Lower leg skin (tissue), 3 donors: ENCODE results near the gene TP53.

Experiments
- POLR2A ChIP-seq, 2 donors: fragments of 450-650 bp; IDR thresholded peaks; one replicate each; pipeline ENCODE4 v1.6.1; 2016 to 2017; ENCODE audit warnings: antibody characterized with exemption in 2 of 2, mild to moderate bottlenecking in 1 of 2, moderate library complexity in 1 of 2
- TF ChIP-seq, protein P1 (sequence below), 3 donors: fragments of 450-650 bp; IDR thresholded peaks; one replicate each; pipeline ENCODE4 v1.5.1; 2016; ENCODE audit warnings: antibody characterized with exemption in 3 of 3, mild to moderate bottlenecking in 3 of 3, moderate library complexity in 2 of 3

DNA sequence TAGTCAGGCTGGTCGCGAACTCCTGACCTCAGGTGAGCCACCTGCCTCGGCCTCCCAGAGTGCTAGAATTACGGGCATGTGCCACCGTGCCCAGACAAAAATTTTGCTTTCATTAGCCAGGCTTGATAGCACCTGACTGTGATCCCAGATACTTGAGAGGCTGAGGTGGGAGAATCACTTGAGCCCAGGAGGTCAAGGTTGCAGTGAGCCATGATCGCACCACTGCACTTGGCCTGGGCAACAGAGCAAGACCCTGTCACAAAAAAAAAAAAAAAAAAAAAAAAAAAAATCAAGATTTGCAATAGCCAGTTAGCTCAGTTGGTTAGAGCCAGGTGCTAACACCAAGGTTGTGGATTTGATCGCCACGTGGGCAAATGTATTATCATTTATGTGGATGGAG is 66.5 kb downstream of the TP53 start:
- TF ChIP-seq, protein P1, sequence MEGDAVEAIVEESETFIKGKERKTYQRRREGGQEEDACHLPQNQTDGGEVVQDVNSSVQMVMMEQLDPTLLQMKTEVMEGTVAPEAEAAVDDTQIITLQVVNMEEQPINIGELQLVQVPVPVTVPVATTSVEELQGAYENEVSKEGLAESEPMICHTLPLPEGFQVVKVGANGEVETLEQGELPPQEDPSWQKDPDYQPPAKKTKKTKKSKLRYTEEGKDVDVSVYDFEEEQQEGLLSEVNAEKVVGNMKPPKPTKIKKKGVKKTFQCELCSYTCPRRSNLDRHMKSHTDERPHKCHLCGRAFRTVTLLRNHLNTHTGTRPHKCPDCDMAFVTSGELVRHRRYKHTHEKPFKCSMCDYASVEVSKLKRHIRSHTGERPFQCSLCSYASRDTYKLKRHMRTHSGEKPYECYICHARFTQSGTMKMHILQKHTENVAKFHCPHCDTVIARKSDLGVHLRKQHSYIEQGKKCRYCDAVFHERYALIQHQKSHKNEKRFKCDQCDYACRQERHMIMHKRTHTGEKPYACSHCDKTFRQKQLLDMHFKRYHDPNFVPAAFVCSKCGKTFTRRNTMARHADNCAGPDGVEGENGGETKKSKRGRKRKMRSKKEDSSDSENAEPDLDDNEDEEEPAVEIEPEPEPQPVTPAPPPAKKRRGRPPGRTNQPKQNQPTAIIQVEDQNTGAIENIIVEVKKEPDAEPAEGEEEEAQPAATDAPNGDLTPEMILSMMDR (IDR thresholded peaks at IDR 0.05) = no peak
- no peak for TF ChIP-seq POLR2A (IDR thresholded peaks at IDR 0.05)
